Cardiac septum (tissue), 1 donor: ENCODE data around the gene NTSR1. TPM values are rescaled to one million over a fixed set of nuclear protein-coding genes. Genes with fewer than 3 reads are reported as not detected.
A peak's percentile ranks its signal among the peaks of the same experiment; 100 is the strongest.

Experiments
- DNase-seq: peaks from one replicate; pipeline ENCODE4 v3.0.0-alpha.2; 2020; ENCODE audit warnings: low spot score
- intact Hi-C: fragments of 100-400 bp; cut with DNase I; formaldehyde crosslinking; loops from one replicate; pipeline ENCODE4 v1.14.0; 2022
- total RNA-seq: library from RNA; stranded (reverse); fragmentation: NEBNext Ultra II Directional; extraction: Animal tissue kit (Norgen Biotek cat#: 25700); gene quantifications from one replicate; pipeline ENCODE4 v1.2.1, GENCODE V29; 2021
- donor health status: DM: no; HTN: no; CAD: no.

The NTSR1 gene
- total RNA-seq, 1 donor from 2014 or later, result 0.08 TPM

DNA sequence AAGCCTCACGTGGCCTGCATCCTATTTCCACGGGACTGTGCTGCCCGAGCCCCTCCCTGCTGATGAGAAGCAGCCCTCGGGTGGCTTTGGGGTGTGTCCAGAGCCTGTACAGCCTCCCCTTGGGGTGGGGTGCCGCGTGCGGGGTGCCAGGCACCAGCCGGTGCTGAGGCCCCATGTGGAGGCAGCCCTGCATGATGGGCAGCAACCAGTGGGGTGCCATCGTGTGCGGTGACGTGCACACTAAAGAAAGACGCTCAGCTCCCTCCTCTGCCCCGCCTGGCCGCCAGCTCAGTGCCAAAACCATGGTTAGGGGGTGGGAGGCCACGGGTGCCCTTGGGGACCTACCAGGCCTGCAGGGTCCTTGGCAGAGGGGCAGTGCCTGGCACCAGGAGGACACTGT is 26.2 kb downstream of the NTSR1 start:
- intact Hi-C loops, result no loop called here
- peak; percentile 70 for DNase-seq

DNA sequence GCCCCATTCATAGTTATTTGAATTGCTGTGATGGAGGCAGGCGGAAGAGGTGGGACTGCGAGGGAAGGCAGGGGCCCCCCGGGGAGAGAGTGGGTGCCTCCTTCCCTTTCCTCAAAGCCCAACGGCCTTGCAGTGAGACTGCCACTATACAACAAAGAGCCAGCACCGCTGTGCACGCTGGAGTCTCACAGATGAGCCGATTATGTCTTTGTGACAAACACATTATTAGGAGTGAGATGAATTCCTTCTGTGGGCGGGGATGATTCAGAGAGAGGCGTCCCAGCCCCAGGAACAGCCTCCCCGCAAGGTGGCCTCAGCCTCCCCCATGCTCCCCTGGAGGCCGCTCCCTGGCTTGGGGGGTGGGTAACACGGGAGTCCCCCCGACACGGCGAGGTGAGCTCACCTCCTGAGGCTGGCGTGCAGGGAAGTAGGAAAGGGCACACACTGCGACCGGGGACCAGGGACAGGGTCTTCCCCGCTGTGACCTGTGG is 26.7 kb downstream of the NTSR1 start:
- intact Hi-C loops, result no loop called here
- peak; percentile 46 for DNase-seq

GRCh38 chr20:62736026-62736406 is 27.4 kb downstream of the NTSR1 start:
- peak; percentile 53 for DNase-seq
- intact Hi-C loops, result no loop called here

DNA sequence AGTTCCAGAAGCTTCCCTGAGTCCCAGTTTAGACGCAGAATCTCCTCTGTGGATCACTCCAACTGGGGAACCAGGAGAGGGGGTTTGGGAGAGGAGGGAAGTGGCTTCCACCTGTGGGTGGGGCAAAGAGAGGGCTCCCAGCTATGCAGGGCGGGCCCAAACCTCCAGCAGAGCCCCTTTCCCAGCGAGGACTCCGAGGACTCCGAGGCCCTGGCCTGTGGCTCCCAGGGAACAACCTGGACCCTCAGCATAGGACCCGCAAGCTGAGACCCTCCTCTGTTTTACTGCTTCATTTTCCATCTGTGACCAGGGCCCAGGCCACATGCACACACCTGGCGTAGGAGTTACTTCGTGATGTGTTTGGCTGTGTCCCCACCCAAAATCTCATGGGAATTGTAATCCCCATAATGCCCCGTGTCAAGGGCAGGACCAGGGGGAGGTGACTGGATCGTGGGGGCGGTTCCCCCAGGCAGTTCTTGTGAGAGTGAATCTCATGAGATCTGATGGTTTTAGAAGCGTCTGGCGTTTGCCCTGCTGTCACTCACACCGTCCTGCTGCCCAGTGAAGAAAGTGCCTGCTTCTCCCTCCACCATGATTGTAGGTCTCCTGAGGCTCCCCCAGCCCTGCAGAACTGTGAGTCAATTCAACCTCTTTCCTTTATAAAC is 27.9 kb downstream of the NTSR1 start:
- intact Hi-C loops, result no loop called here
- peak; percentile 58 for DNase-seq

- intact Hi-C loops, result no loop called here
- DNase-seq, result peak; percentile 68
Measured at GRCh38 chr20:62737271-62737811, 28.7 kb downstream of the NTSR1 start.

GRCh38 chr20:62738025-62738881 is 29.6 kb downstream of the NTSR1 start:
- DNase-seq, result peak; percentile 66

DNA sequence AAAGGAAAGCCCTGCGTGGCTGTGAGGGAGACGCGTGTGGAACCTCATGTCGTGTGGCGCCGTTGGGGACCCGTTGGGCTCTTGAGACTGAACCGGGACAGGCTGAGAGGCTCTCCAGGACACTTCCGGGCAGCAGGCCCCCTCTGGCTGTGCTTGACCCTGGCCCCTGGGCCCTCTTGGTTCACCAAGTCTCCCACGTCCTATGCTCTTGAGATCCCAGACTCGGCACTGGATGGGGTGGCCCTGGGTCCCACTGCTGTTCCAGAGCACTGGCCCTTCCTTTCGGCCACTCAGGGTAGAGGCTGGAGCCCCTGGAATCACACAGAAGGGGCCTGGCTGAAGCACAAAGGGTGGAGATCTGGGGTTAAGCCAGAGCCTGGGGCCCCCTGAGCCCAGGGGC is 30.4 kb downstream of the NTSR1 start:
- intact Hi-C loops, result loop anchor here (1.0 kb wide), 1 partner anchor 20 kb away; no protein-coding TSS in a partner anchor
- peak; percentile 49 for DNase-seq

More at GRCh38 chr20:62738025-62738881, 29.6 kb downstream of the NTSR1 start:
- intact Hi-C loops, result no loop called here

- DNase-seq, result peak; percentile 73
- intact Hi-C loops, result loop anchor here (1.0 kb wide), 1 partner anchor 20 kb away; no protein-coding TSS in a partner anchor
Measured at GRCh38 chr20:62739581-62740285, 31.1 kb downstream of the NTSR1 start.

DNA sequence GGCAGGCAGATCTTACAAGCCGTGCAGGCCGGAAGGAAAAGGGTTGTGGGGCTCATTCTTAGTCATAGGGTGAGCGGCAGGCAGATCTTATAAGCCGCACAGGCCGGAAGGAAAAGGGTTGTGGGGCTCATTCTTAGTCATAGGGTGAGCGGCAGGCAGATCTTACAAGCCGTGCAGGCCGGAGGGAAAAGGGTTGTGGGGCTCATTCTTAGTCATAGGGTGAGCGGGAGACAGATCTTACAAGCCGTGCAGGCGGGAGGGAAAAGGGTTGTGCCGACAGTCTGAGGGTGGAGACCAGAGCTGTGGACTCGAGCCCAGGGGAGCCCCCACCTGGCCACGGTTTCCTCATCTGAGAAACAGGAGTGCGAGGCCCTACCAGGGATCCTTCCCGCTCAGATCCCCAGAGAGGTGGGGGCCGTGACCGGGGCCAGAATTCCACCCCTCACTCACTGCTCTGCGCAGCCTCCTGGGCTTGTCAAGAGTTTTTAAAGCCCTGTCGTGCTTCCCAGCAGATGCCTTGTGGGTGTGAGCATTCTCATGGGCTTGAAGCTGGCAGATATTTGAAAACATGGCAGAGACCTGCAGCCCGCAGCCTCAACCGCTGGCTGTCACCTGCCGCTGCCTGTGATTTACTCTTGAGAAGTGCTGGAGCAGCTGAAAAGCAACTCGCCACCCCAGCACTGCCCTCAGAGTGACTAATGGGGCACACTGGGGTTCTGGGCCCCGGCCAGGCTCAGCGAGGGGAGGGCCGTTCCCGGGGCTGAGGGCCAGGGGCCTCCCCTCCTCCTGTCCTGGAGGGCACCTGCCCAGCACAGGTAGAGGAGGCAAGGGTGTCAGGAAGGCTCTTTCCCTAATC is 31.9 kb downstream of the NTSR1 start:
- intact Hi-C loops, result no loop called here
- peak; percentile 76 for DNase-seq

DNA sequence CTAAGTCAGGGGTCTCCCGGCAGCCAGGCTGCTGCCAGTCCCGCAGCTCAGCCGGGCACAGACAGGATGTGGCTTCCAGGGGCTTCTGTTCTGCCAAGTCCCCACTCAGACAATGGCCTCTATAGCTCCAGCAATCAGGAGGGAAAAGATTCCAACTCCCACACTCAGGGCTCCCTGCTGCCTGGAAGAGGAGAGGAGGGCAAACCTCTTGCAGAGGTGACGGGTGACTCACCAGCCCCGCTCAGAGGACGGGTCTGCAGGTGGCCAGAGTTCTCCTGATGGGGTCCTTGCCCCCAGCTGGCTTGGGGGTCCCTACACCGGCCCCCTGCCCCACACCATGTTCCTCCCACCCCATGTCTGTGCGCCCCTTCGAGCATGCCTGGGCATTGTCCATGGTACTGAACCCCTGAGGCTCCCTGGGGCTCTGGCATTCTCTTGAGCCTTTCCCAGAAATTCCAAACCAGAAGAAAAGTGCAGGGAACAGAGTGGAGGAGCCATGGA is 32.6 kb downstream of the NTSR1 start:
- peak; percentile 33 for DNase-seq
- intact Hi-C loops, result no loop called here

DNA sequence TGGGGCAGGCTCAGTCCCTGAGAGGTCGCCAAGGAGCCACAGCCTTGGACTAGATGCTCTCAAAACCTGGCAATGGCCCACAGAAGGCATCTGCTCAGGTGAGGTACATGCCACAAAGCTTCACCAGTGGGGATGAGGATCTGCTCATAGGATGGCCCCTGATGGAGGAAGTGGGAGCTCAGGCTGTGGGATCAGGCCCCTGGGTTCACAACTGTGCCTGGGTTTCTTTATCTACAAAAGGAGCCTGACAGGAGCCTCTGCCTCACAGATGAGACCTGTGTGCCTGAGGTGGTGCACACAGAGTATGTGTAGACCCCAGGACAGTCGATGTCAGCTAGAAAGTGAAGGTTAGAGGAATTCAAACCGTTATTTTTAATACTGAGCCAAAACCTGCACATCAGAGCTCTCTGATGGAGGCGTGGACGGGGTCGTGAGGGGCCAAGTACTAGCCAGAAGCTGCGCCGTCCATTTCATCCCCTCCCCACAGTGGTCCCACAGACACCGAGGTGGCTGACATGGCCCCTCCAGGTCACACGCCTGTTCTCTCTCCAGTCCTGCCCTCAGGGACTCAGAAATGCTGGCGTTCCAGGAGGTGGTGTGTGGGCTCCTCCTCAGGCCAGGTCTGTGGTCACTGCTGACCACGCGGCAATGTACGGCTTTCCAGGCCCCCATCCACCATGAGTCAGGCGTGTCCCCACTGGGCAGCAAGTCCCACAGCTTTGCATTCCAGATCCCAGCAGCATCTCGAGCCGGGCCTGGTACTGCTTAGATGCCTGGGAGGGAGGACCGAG is 33.3 kb downstream of the NTSR1 start:
- intact Hi-C loops, result no loop called here
- DNase-seq, result peak; percentile 24

DNA sequence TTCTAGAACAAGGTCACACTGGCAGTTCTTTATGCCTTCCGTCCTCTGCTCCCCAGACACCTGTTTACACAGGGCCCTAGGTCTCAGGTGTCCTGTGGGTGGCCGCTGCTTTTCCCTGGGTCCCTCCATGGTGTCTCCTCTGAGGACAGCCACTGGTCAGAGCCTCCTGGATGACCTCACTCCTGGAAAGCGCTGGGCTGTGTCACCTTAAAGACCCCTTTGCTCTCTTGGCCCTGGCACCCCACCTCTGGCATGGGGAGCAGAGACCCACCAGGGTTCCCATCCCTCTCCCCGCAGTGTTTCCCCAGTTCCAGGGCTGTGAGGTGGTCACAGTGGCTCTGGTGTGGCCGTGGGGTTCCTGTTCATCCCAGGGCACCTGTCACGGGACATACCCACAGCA is 33.9 kb downstream of the NTSR1 start:
- intact Hi-C loops, result no loop called here
- DNase-seq, result peak; percentile 14

GRCh38 chr20:62742979-62743776 is 34.5 kb downstream of the NTSR1 start:
- peak; percentile 33 for DNase-seq

DNA sequence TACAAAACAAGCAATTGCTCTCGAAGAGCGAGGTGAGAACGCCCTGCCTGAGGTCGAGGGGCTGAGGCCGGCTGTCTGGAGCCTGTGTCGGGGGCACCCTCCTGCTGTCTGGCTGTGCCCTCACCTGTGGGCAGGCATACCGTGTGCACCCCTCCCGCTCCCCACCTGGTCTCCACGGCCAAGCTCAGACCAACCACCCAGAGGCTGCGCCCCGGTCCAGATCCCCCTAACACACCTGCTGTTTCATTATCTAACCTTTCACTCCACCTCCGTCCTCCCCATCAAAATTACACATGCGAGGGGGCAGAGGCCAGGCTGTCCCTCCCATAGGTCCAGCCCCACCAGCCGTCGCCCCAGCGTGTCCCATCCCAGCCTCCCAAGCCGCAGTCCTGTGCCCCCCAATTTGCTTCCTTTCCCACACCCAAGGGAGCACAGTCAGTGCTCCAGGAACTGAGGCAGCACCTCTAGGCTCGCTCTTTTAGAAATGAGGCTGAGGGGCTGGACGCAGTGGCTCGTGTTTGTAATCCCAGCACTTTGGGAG is 35.2 kb downstream of the NTSR1 start:
- intact Hi-C loops, result no loop called here
- DNase-seq, result peak; percentile 38

More at GRCh38 chr20:62742979-62743776, 34.5 kb downstream of the NTSR1 start:
- intact Hi-C loops, result no loop called here

GRCh38 chr20:62744741-62745191 is 36.1 kb downstream of the NTSR1 start:
- intact Hi-C loops, result no loop called here

DNA sequence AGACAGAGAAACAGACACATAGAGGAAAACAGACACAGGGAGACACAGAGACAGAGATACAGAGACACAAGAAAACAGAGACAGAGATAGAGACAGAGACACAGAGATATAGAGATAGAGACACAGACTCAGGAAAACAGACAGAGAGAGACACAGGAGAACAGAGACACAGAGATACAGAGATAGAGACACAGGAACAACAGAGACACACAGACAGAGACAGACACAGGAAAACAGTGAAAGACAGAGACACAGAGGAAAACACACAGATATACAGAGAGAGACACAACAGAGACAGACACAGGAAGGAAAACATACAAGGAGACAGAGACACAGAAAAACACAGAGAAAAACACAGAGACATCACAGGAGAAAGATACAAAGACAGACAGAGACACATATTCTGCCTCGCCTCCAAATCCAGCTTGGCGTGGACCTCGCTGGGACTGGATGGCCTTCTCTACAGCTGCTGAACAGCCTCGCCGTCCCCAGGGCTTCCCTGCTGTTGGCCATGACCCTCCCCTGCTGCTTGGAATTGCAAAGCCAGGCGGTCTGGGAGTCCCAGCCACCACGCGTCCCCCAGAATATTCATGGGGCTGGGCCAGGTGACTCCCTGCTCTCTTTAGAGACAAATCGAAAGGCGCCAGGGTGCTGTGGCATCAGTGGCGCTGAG is 36.8 kb downstream of the NTSR1 start:
- no peak for DNase-seq
- intact Hi-C loops, result no loop called here

More at GRCh38 chr20:62744741-62745191, 36.1 kb downstream of the NTSR1 start:
- peak; percentile 55 for DNase-seq
